NOMO-1 treated with DMSO at 0.1 percent for 48 hours (cell line): ENCODE measurements around the gene HORMAD1.
"Not testable (repeated sequence)": the region's sequence is repeated elsewhere in the genome, so short reads cannot be mapped to it uniquely, and the experiment has no call there.

ENCODE experiments used
- DNase-seq: peaks from one replicate; lab custom pipeline; 2025; ENCODE audit not compliant: unreplicated experiment; lab: John Stamatoyannopoulos, UW

The HORMAD1 gene

GRCh38 chr1:150696995-150697927 is 23.4 kb downstream of the HORMAD1 start, which contains the start of gene GOLPH3L:
TSS of gene GOLPH3L (minus strand) at chr1:150697154. CDS start at chr1:150694838, 2,316 bp downstream.
- peak; percentile 99 for DNase-seq

DNA sequence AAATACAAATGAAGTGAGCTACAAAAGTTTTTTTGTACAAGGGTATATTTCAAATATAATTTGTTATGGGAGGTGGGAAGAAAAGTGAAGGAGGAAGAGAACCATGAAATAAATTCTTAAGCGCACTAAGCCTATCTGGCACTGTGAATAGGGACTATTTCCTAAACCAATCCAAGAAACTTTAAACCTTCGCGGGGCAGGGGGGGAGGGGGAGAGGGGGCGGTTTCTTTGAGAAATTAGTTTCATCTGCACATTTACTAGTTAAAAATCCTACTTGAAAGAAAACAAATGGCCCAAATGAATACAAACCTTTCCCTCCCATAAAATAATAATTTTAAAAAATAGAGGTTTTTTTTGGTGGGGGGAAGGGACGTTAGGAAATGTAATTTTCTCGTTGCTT is 24.1 kb downstream of the HORMAD1 start:
- DNase-seq = no peak

DNA sequence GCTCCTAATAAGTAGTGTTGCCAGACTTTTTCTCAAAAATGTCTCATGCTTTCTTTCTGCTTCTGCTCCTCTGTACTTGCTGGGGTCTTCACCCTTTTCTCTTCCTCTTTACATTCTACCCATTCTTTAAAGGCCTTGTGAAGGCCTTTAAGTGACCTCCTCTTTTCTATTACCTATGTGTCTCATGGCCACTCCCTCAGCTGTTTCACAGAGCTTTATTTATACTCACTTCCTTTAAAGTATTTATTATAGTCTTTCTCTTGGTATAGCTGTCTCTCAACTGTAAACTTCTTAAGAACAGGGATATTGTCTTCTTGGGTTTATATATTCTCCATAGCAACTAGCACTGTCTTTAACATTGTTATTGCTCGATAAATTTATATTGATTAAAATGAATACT is 24.5 kb downstream of the HORMAD1 start:
- peak; percentile 2 for DNase-seq

GRCh38 chr1:150695561-150695960 is 25.1 kb downstream of the HORMAD1 start:
- DNase-seq = no peak

DNA sequence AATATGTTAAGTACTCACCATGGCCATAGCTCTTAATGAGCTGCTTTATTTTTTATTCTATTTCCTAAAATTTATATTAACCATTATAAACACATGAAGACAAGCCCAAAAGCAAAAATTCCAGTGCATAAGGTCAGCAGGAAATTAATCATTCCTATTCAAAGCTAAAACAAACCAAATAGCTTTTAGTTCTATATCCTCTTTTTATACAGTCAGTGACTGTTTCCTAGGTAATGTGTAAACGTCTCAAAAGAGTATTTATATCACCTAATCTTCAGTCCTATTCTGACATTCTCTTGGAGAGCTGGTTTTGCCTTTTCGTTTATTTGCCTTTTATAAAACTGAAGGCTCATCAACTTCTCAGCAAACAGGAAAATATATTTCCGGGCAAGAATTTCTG is 28.0 kb downstream of the HORMAD1 start:
- no peak for DNase-seq

- DNase-seq = no peak
These were observed 31.9 kb downstream of the HORMAD1 start for GRCh38 chr1:150688763-150689162.

- DNase-seq = no peak
These were observed 34.4 kb downstream of the HORMAD1 start for GRCh38 chr1:150686275-150686674.

DNA sequence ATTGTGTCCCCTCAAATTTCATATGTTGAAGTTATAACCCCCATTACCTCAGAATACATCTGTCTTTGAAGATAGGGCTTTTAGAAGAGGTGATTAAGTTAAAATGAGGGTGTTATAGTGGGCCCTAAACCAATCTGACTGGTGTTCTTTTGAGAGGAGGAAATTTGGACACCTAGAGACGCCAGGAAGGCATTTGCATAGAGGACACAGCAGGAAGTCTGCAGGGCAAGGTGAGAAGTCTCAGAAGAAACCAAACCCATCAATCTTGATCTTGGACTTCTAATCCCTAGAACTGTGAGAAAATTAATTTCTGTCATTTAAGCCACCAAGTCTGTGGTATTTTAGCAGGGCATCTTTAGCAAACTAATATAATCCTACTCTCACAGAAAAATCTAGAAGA is 36.8 kb downstream of the HORMAD1 start:
- no peak for DNase-seq

GRCh38 chr1:150678988-150679387 is 41.7 kb downstream of the HORMAD1 start:
- DNase-seq = no peak

GRCh38 chr1:150674881-150675280 is 45.8 kb downstream of the HORMAD1 start:
- DNase-seq = no peak

GRCh38 chr1:150663321-150663720 is 57.4 kb downstream of the HORMAD1 start:
- no peak for DNase-seq

GRCh38 chr1:150662811-150663210 is 57.9 kb downstream of the HORMAD1 start:
- no peak for DNase-seq

DNA sequence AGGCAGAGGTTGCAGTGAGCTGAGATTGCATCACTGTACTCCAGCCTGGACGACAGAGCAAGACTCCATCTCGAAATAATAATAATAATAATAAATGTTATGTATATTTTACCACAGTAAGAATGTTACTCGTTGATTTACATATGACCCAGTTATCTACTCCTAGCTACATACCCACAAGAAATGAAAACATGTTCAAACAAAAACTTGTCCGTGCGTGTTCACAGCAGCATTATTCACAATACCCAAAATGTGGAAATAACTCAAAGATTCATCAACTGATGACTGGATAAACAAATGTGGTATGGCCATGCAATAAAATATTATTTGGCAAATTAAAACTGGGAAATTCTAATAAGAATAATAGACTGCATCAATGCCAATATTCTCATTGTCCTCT is 59.5 kb downstream of the HORMAD1 start:
- DNase-seq = no peak

DNA sequence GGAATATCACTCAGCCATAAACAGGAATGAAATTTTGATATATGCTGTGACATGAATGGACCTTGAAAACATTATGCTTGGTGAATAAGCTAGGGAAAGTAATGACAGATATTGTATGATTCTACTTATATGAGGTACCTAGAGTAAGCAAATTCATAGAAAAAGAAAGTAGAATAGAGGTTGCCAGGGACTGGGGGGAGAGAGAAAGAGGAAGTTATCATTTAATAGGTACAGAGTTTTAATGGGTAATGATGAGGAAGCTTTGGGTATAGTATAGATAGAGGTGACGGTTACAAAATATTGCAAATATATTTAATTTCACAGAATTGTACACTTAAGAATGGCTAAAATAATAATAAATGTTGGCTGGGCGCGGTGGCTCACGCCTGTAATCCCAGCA is 60.1 kb downstream of the HORMAD1 start:
- DNase-seq = no peak

GRCh38 chr1:150657064-150657463 is 63.6 kb downstream of the HORMAD1 start:
- DNase-seq = not testable (repeated sequence)

- DNase-seq = not testable (repeated sequence)
These were observed 66.1 kb downstream of the HORMAD1 start for GRCh38 chr1:150654635-150655034.

- DNase-seq = no peak
These were observed 70.5 kb downstream of the HORMAD1 start for GRCh38 chr1:150650193-150650592.

DNA sequence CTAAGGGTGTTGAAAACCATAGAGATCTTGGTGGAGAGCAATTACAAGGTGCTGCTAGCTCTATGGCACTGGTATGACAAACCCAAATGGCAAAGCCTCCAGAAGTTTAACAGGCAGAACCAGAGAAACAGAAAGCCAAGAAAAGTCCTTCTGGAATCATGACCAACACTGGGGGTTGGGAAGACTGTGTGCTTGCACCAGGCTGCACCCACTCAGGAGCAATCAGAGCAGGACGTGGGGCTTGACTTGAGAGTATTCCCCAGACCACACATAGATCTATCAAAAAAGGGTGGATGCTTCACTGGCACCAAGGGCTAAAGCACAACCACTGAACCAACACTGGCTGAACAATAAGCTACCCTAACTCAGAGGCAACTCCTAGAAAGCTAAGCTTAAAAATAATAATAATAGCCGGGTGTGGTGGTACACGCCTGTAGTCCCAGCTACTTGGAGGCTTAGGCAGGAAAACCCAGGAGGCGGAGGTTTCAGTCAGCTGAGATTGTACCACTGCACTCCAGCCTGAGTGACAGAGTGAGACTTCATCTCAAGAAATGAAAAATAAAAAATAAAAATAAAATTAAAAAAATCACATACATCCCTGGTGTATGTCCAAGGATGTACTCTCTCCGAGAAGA is 71.1 kb downstream of the HORMAD1 start:
- DNase-seq = no peak
